GM12878 (cell line): Measurements from ENCODE around the gene DDIT3. TPM values are rescaled to one million over a fixed set of nuclear protein-coding genes. Genes with fewer than 3 reads are reported as not detected.

ENCODE experiments used
- BHLHE40 ChIP-seq, 2 experiments: fragments of 450-650 bp in 1 of 2; IDR thresholded peaks; 2 replicates each; pipeline ENCODE4 v1.6.1; 2011 to 2017; ENCODE audit warnings: low read depth in 2 of 2, borderline replicate concordance in 1 of 2, improper control_type of control experiment in 1 of 2, low read length in 1 of 2, mild to moderate bottlenecking in 1 of 2
- BRCA1 ChIP-seq: IDR thresholded peaks from 2 replicates; pipeline ENCODE4 v1.6.1; 2011; ENCODE audit warnings: low read depth, low read length, improper control_type of control experiment
- DPF2 ChIP-seq: fragments of 450-650 bp; IDR thresholded peaks from 2 replicates; pipeline ENCODE4 v1.6.1; 2017; ENCODE audit warnings: mild to moderate bottlenecking
- FOS ChIP-seq: IDR thresholded peaks from 3 replicates; pipeline ENCODE4 v1.6.1; 2011; ENCODE audit warnings: borderline replicate concordance; ENCODE audit not compliant: insufficient read length; ENCODE audit errors: extremely low read depth
- GABPA ChIP-seq: IDR thresholded peaks from 2 replicates; pipeline ENCODE4 v1.6.1; 2014; ENCODE audit warnings: antibody characterized with exemption, low read depth, mild to moderate bottlenecking, inconsistent platforms
- HCFC1 ChIP-seq: fragments of 150-350 bp; IDR thresholded peaks from 2 replicates; pipeline ENCODE4 v1.6.1; 2014; ENCODE audit warnings: low read length
- IKZF1 ChIP-seq: fragments of 450-650 bp; conservative IDR thresholded peaks from 2 replicates; pipeline ENCODE4 v1.6.1; 2017; ENCODE audit warnings: antibody characterized with exemption, mild to moderate bottlenecking
- MYC ChIP-seq: IDR thresholded peaks from 2 replicates; pipeline ENCODE4 v1.6.1; 2011; ENCODE audit warnings: mild to moderate bottlenecking, low read length, moderate library complexity, inconsistent platforms; ENCODE audit not compliant: insufficient read depth, insufficient replicate concordance, insufficient read length, severe bottlenecking
- NR2C1 ChIP-seq: fragments of 450-650 bp; IDR thresholded peaks from 2 replicates; pipeline ENCODE4 v1.6.1; 2017; ENCODE audit warnings: antibody characterized with exemption, mild to moderate bottlenecking, moderate library complexity
- PML ChIP-seq: IDR thresholded peaks from 2 replicates; pipeline ENCODE4 v1.6.1; 2012; ENCODE audit warnings: low read length, inconsistent platforms
- POLR2A ChIP-seq: IDR thresholded peaks from 2 replicates; pipeline ENCODE4 v1.6.1; 2011; ENCODE audit warnings: low read depth, mild to moderate bottlenecking, low read length
- POU2F2 ChIP-seq: IDR thresholded peaks from 3 replicates; pipeline ENCODE4 v1.6.1; 2011; ENCODE audit warnings: low read depth, mild to moderate bottlenecking, low read length, borderline replicate concordance
- RAD21 ChIP-seq: IDR thresholded peaks from 2 replicates; pipeline ENCODE4 v1.6.1; 2011; ENCODE audit warnings: mild to moderate bottlenecking, low read depth, low read length, moderate library complexity; ENCODE audit not compliant: insufficient read depth
- RELA ChIP-seq: fragments of 450-650 bp; IDR thresholded peaks from 2 replicates; pipeline ENCODE4 v1.8.0; 2014; ENCODE audit warnings: borderline replicate concordance; ENCODE audit not compliant: partially characterized antibody
- SIN3A ChIP-seq: IDR thresholded peaks from 2 replicates; pipeline ENCODE4 v1.6.1; 2012; ENCODE audit warnings: low read depth, low read length, improper control_type of control experiment
- TCF12 ChIP-seq: IDR thresholded peaks from 2 replicates; pipeline ENCODE4 v1.6.1; 2011; ENCODE audit warnings: low read depth, mild to moderate bottlenecking, low read length
- ZSCAN29 ChIP-seq: fragments of 450-650 bp; IDR thresholded peaks from 2 replicates; pipeline ENCODE4 v1.6.1; 2017; ENCODE audit warnings: mild to moderate bottlenecking, moderate library complexity
- polyA plus RNA-seq, 11 experiments: library from polyadenylated mRNA; depleted of rRNA in 4 of 11; unstranded in 6 of 11; stranded (reverse) in 5 of 11; fragments of >200 nt; fragmentation: Nextera tagmentation in 4 of 11; fragmentation: Illumina TruSeq in 1 of 11; extraction: Ambion mirVana in 4 of 11; extraction: Trizol in 1 of 11; gene quantifications; 1 replicate in 1 of 11; 2 replicates in 10 of 11; pipeline versions ENCODE4 v1.2.1 to v1.2.3, GENCODE V29; 2011 to 2016; ENCODE audit warnings: inconsistent platforms in 2 of 11, missing spikeins in 2 of 11, low read depth in 1 of 11
- total RNA-seq, 4 experiments: library from RNA; depleted of rRNA in 3 of 4; stranded (reverse); fragments of >200 nt in 3 of 4; fragmentation: Illumina TruSeq in 1 of 4; extraction: Trizol in 1 of 4; gene quantifications; 2 replicates each; pipeline versions ENCODE4 v1.2.1 to v1.2.3, GENCODE V29; 2013 to 2021
- TF ChIP-seq, protein P1 (sequence below): fragments of 450-650 bp; formaldehyde crosslinking; IDR thresholded peaks from 2 replicates; pipeline ENCODE4 v1.5.0; 2022; ENCODE audit warnings: mild to moderate bottlenecking, missing genetic modification characterization
- TF ChIP-seq, protein P2 (sequence below): fragments of 450-650 bp; formaldehyde crosslinking; IDR thresholded peaks from 2 replicates; pipeline ENCODE4 v1.4.0; 2022; ENCODE audit warnings: mild to moderate bottlenecking, moderate library complexity
- TF ChIP-seq, protein P3 (sequence below): fragments of 450-650 bp; IDR thresholded peaks from 2 replicates; pipeline ENCODE4 v1.6.1; 2017; ENCODE audit warnings: borderline replicate concordance
- TF ChIP-seq, protein P4 (sequence below): fragments of 450-650 bp; IDR thresholded peaks from 2 replicates; pipeline ENCODE4 v1.6.1; 2014; ENCODE audit warnings: mild to moderate bottlenecking

DDIT3 gene
- total and polyA plus RNA-seq, 10 of the 15 experiments (the other 5 are each of a cell fraction or from before 2014, with no cell fraction given), result 9.2 to 28.9 (median 15.5) TPM

DNA sequence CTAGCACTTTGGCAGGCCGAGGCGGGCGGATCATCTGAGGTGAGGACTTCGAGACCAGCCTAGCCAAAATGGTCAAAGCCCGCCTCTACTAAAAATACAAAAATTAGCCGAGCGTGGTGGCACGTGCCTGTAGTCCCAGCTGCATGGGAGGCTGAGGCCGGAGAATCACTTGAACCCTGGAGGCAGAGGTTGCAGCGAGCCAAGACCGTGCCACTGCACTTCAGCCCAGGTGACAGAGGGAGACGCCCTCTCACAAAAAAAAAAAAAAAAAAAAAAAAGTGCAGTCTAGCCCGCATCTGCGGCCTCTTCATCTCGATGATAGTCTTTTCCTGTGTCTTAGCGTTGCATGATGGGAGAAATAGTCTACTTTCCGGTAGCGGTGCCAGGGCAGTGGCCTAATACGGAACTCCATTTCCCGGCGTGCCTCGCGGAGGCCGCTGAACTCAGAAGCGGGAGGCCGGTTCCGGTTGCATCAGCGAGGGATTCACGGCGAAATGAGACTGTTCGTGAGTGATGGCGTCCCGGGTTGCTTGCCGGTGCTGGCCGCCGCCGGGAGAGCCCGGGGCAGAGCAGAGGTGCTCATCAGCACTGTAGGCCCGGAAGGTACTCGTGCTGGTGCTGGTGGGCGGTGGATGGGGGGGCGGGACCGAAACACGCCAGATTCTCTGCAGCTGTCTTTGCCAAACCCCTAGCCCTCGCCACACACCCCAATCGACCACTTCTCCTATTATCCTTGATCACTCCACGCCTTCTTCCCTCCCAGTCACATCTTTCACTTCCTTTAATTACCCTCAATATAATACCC is 32.5 kb downstream of the DDIT3 start, which contains the start of gene MARS1 (continued):
- TF ChIP-seq FOS (no peak), BRCA1 (no peak), POLR2A (peak; percentile 95), IKZF1 (peak; percentile 92), NR2C1 (peak; percentile 93), DPF2 (no peak), SIN3A (peak; percentile 69; the same call in 1 of the 2 replicates), BHLHE40 (IDR thresholded peaks at IDR 0.05; ENCODE audit: borderline replicate concordance in 1 of 2, low read depth in 2 of 2, low read length in 1 of 2) (peak in 1 of 2 experiments; percentile 84; a peak in 2 of 4 replicates), RAD21 (0 out of 2 replicates have a peak, but pooled peaks have one; percentile 22), PML (peak; percentile 78; the same call in 1 of the 2 replicates), POU2F2 (no peak), TCF12 (no peak), RELA (no peak), HCFC1 (peak; percentile 95), ZSCAN29 (no peak), MYC (peak; percentile 72), GABPA (peak; percentile 94)
- TF ChIP-seq, protein P1, sequence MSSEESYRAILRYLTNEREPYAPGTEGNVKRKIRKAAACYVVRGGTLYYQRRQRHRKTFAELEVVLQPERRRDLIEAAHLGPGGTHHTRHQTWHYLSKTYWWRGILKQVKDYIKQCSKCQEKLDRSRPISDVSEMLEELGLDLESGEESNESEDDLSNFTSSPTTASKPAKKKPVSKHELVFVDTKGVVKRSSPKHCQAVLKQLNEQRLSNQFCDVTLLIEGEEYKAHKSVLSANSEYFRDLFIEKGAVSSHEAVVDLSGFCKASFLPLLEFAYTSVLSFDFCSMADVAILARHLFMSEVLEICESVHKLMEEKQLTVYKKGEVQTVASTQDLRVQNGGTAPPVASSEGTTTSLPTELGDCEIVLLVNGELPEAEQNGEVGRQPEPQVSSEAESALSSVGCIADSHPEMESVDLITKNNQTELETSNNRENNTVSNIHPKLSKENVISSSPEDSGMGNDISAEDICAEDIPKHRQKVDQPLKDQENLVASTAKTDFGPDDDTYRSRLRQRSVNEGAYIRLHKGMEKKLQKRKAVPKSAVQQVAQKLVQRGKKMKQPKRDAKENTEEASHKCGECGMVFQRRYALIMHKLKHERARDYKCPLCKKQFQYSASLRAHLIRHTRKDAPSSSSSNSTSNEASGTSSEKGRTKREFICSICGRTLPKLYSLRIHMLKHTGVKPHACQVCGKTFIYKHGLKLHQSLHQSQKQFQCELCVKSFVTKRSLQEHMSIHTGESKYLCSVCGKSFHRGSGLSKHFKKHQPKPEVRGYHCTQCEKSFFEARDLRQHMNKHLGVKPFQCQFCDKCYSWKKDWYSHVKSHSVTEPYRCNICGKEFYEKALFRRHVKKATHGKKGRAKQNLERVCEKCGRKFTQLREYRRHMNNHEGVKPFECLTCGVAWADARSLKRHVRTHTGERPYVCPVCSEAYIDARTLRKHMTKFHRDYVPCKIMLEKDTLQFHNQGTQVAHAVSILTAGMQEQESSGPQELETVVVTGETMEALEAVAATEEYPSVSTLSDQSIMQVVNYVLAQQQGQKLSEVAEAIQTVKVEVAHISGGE, result no peak
- TF ChIP-seq, protein P2, sequence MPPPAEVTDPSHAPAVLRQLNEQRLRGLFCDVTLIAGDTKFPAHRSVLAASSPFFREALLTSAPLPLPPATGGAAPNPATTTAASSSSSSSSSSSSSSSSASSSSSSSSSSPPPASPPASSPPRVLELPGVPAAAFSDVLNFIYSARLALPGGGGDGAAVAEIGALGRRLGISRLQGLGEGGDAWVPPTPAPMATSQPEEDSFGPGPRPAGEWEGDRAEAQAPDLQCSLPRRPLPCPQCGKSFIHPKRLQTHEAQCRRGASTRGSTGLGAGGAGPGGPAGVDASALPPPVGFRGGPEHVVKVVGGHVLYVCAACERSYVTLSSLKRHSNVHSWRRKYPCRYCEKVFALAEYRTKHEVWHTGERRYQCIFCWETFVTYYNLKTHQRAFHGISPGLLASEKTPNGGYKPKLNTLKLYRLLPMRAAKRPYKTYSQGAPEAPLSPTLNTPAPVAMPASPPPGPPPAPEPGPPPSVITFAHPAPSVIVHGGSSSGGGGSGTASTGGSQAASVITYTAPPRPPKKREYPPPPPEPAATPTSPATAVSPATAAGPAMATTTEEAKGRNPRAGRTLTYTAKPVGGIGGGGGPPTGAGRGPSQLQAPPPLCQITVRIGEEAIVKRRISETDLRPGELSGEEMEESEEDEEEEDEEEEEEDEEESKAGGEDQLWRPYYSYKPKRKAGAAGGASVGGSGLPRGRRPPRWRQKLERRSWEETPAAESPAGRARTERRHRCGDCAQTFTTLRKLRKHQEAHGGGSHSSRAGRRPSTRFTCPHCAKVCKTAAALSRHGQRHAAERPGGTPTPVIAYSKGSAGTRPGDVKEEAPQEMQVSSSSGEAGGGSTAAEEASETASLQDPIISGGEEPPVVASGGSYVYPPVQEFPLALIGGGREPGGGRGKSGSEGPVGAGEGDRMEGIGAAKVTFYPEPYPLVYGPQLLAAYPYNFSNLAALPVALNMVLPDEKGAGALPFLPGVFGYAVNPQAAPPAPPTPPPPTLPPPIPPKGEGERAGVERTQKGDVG, result no peak
- TF ChIP-seq, protein P3, sequence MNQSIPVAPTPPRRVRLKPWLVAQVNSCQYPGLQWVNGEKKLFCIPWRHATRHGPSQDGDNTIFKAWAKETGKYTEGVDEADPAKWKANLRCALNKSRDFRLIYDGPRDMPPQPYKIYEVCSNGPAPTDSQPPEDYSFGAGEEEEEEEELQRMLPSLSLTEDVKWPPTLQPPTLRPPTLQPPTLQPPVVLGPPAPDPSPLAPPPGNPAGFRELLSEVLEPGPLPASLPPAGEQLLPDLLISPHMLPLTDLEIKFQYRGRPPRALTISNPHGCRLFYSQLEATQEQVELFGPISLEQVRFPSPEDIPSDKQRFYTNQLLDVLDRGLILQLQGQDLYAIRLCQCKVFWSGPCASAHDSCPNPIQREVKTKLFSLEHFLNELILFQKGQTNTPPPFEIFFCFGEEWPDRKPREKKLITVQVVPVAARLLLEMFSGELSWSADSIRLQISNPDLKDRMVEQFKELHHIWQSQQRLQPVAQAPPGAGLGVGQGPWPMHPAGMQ, result no peak
- TF ChIP-seq, protein P4, sequence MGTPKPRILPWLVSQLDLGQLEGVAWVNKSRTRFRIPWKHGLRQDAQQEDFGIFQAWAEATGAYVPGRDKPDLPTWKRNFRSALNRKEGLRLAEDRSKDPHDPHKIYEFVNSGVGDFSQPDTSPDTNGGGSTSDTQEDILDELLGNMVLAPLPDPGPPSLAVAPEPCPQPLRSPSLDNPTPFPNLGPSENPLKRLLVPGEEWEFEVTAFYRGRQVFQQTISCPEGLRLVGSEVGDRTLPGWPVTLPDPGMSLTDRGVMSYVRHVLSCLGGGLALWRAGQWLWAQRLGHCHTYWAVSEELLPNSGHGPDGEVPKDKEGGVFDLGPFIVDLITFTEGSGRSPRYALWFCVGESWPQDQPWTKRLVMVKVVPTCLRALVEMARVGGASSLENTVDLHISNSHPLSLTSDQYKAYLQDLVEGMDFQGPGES, result no peak
